Measurements from ENCODE around the gene SYNPO2. TPM values are rescaled to one million over a fixed set of nuclear protein-coding genes. Genes with fewer than 3 reads are reported as not detected.

Gene SYNPO2
- total RNA-seq, 1 donor from 2014 or later, result 0.09 TPM

DNA sequence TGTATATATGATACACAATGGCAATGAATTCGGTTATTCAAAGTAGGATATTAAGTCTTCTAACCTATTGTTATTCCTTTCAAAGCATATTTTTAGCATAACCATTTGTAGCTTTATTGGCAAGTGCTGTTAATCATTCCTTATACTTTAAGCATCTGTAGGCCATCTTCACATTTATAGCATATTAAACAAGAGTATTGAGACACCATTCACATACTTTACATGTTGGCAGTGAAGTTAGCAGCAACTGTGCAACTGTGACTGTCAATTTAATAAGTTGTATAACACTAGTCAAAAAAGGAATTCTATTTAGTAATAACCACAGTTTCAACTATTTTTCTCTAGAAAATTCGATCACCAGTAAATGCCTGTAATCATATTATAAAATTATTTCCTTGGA is 139.6 kb downstream of the SYNPO2 start:
- Histone ChIP-seq H3K9me3 (ENCODE audit: low read depth) (no peaks in the 10 kb centered on the region), H3K79me2 (ENCODE audit: low read depth) (no peaks in the 10 kb centered on the region), H3K4me1 (no peaks in the 10 kb centered on the region), H4K20me1 (ENCODE audit: low read depth) (no peaks in the 10 kb centered on the region), H3K27ac (no peak overlapping the region), H3F3A (ENCODE audit: low read depth) (no peaks in the 10 kb centered on the region), H3K27me3 (no peaks in the 10 kb centered on the region), H3K9ac (no peak overlapping the region), H3K4me3 (no peak overlapping the region), H3K36me3 (no peaks in the 10 kb centered on the region), H2AFZ (replicated peaks) (no peak overlapping the region), H3K4me2 (no peak overlapping the region)
- Mint-ChIP-seq H3K4me1 (no peaks in the 10 kb centered on the region), H3K9me3 (no peaks in the 10 kb centered on the region), H3K4me3 (no peak overlapping the region), H3K27me3 (ENCODE audit: insufficient read depth, low read depth) (peaks cover 3% of the 10 kb centered on the region), H3K36me3 (no peaks in the 10 kb centered on the region), H3K27ac (no peak overlapping the region)
- TF ChIP-seq EZH2 (IDR thresholded peaks at IDR 0.05) (no peak), EZH2phosphoT487 (IDR thresholded peaks at IDR 0.05) (no peak)
- TF ChIP-seq, protein P1, sequence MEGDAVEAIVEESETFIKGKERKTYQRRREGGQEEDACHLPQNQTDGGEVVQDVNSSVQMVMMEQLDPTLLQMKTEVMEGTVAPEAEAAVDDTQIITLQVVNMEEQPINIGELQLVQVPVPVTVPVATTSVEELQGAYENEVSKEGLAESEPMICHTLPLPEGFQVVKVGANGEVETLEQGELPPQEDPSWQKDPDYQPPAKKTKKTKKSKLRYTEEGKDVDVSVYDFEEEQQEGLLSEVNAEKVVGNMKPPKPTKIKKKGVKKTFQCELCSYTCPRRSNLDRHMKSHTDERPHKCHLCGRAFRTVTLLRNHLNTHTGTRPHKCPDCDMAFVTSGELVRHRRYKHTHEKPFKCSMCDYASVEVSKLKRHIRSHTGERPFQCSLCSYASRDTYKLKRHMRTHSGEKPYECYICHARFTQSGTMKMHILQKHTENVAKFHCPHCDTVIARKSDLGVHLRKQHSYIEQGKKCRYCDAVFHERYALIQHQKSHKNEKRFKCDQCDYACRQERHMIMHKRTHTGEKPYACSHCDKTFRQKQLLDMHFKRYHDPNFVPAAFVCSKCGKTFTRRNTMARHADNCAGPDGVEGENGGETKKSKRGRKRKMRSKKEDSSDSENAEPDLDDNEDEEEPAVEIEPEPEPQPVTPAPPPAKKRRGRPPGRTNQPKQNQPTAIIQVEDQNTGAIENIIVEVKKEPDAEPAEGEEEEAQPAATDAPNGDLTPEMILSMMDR (IDR thresholded peaks at IDR 0.05), result no peak
- DNase-seq (ENCODE audit: low spot score), result no peak

DNA sequence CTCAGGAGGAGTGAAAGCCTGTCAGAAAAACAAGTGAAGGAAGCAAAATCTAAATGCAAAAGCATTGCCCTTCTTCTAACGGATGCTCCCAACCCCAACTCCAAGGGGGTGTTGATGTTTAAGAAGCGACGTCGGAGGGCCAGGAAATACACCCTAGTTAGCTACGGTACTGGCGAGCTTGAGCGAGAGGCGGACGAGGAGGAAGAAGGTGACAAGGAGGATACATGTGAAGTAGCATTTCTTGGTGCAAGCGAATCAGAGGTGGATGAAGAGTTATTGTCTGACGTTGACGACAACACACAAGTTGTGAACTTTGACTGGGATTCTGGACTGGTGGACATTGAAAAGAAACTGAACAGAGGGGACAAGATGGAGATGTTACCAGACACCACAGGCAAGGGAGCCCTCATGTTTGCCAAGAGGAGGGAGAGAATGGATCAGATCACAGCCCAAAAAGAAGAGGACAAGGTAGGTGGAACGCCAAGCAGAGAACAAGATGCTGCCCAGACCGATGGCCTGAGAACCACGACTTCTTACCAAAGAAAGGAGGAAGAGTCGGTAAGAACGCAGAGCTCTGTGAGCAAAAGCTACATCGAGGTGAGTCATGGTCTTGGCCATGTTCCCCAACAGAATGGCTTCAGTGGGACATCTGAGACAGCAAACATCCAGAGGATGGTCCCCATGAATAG is 141.3 kb downstream of the SYNPO2 start:
- H2AFZ ChIP-seq (replicated peaks), result no peak overlapping the region
- H3K27me3 ChIP-seq, result no peaks in the 10 kb centered on the region
- H3K79me2 ChIP-seq (ENCODE audit: low read depth), result no peaks in the 10 kb centered on the region
- no peaks in the 10 kb centered on the region for H3K9me3 ChIP-seq (ENCODE audit: low read depth)
- no peak overlapping the region for H3K4me2 ChIP-seq
- Mint-ChIP-seq H3K4me3 (no peak overlapping the region), H3K27me3 (ENCODE audit: insufficient read depth, low read depth) (peaks cover 3% of the 10 kb centered on the region), H3K9me3 (no peaks in the 10 kb centered on the region), H3K4me1 (no peaks in the 10 kb centered on the region), H3K27ac (no peak overlapping the region), H3K36me3 (no peaks in the 10 kb centered on the region)
- no peak for DNase-seq (ENCODE audit: low spot score)
- no peaks in the 10 kb centered on the region for H3K4me1 ChIP-seq
- H3K4me3 ChIP-seq, result no peak overlapping the region
- no peak overlapping the region for H3K27ac ChIP-seq
- no peaks in the 10 kb centered on the region for H3K36me3 ChIP-seq
- H3K9ac ChIP-seq, result no peak overlapping the region
- no peaks in the 10 kb centered on the region for H3F3A ChIP-seq (ENCODE audit: low read depth)
- TF ChIP-seq EZH2 (IDR thresholded peaks at IDR 0.05) (no peak), EZH2phosphoT487 (IDR thresholded peaks at IDR 0.05) (no peak)
- TF ChIP-seq, protein P1 (IDR thresholded peaks at IDR 0.05), result no peak
- H4K20me1 ChIP-seq (ENCODE audit: low read depth), result no peaks in the 10 kb centered on the region

DNA sequence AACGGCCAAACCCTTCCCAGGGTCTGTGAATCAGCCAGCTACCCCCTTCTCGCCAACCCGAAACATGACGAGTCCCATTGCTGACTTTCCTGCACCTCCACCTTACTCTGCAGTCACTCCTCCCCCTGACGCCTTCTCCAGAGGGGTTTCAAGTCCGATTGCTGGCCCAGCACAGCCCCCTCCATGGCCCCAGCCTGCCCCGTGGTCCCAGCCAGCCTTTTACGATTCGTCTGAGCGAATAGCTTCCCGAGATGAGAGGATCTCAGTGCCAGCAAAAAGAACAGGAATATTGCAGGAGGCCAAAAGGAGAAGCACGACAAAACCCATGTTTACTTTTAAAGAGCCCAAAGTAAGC is 141.9 kb downstream of the SYNPO2 start:
- Histone ChIP-seq H3K27me3 (no peaks in the 10 kb centered on the region), H3K9me3 (ENCODE audit: low read depth) (no peaks in the 10 kb centered on the region), H3F3A (ENCODE audit: low read depth) (no peaks in the 10 kb centered on the region), H4K20me1 (ENCODE audit: low read depth) (no peaks in the 10 kb centered on the region), H3K36me3 (no peaks in the 10 kb centered on the region), H3K79me2 (ENCODE audit: low read depth) (no peaks in the 10 kb centered on the region), H3K27ac (no peak overlapping the region), H3K9ac (no peak overlapping the region), H3K4me2 (no peak overlapping the region), H2AFZ (replicated peaks) (no peak overlapping the region), H3K4me3 (no peak overlapping the region), H3K4me1 (no peaks in the 10 kb centered on the region)
- Mint-ChIP-seq H3K36me3 (no peaks in the 10 kb centered on the region), H3K27me3 (ENCODE audit: insufficient read depth, low read depth) (peaks cover 3% of the 10 kb centered on the region), H3K9me3 (no peaks in the 10 kb centered on the region), H3K4me1 (no peaks in the 10 kb centered on the region), H3K4me3 (no peak overlapping the region), H3K27ac (no peak overlapping the region)
- no peak for TF ChIP-seq EZH2phosphoT487 (IDR thresholded peaks at IDR 0.05)
- TF ChIP-seq EZH2 (IDR thresholded peaks at IDR 0.05), result no peak
- TF ChIP-seq, protein P1 (IDR thresholded peaks at IDR 0.05), result no peak
- DNase-seq (ENCODE audit: low spot score), result no peak
